ENCODE data around the gene RADX. TPM values are rescaled to one million over a fixed set of nuclear protein-coding genes. Genes with fewer than 3 reads are reported as not detected.
"Not testable (repeated sequence)": the region's sequence is repeated elsewhere in the genome, so short reads cannot be mapped to it uniquely, and the experiment has no call there.

The RADX gene
- total RNA-seq, 4 donors from 2014 or later: 2.1 to 15.7 (median 8.5) TPM

DNA sequence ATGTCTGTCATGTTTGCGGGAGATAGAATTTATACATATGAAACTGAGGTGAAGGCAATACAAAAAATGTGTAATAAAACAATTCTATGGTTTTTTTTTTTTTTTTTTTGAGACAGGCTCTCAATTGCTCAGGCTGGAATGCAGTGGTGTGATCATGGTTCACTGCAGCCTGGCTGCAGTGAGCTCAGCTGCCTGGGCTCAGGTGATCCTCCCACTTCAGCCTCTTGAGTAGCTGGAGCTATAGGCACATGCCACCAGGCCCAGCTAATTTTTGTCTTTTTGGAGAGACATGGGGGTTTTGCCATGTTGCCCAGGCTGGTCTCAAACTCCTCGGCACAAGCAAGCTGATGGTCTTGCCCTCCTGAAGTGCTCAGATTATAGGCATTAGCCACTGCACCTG, 10.1 kb downstream of the RADX start:
- TF ChIP-seq, protein P1, sequence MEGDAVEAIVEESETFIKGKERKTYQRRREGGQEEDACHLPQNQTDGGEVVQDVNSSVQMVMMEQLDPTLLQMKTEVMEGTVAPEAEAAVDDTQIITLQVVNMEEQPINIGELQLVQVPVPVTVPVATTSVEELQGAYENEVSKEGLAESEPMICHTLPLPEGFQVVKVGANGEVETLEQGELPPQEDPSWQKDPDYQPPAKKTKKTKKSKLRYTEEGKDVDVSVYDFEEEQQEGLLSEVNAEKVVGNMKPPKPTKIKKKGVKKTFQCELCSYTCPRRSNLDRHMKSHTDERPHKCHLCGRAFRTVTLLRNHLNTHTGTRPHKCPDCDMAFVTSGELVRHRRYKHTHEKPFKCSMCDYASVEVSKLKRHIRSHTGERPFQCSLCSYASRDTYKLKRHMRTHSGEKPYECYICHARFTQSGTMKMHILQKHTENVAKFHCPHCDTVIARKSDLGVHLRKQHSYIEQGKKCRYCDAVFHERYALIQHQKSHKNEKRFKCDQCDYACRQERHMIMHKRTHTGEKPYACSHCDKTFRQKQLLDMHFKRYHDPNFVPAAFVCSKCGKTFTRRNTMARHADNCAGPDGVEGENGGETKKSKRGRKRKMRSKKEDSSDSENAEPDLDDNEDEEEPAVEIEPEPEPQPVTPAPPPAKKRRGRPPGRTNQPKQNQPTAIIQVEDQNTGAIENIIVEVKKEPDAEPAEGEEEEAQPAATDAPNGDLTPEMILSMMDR (IDR thresholded peaks at IDR 0.05): no peak
- TF ChIP-seq POLR2A (IDR thresholded peaks at IDR 0.05): no peak
- intact Hi-C loops (cut with DNase I; ENCODE audit: low total_unique reads): no loop called here
- Histone ChIP-seq H3K27ac (no peak overlapping the region), H3K4me1 (no peaks in the 10 kb centered on the region), H3K4me3 (no peak overlapping the region), H3K36me3 (no peaks in the 10 kb centered on the region), H3K9me3 (no peaks in the 10 kb centered on the region), H3K27me3 (no peaks in the 10 kb centered on the region)
- no peak for DNase-seq

DNA sequence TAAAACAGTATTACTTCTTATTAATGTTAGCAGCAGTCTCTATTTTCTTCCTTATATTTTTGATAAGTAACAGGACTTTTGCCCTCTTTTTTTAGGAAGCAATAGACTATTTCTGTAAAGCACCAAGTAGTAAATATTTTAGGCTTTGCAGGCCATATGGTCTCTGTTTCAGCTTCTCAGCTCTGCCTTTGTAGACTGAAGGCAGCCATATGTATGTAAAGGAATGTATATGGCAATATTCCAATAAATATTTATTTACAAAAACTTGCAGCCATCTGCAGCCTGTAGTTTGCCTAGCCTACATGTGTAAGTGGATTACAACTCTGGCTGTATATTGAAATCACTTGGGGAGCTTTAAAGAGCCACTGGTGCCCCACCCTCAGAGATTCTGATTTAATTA, 15.0 kb downstream of the RADX start:
- H3K9me3 ChIP-seq: no peaks in the 10 kb centered on the region
- DNase-seq: no peak
- H3K27ac ChIP-seq: no peak overlapping the region
- TF ChIP-seq, protein P1 (IDR thresholded peaks at IDR 0.05): no peak
- no peak overlapping the region for H3K4me3 ChIP-seq
- intact Hi-C loops (cut with DNase I; ENCODE audit: low total_unique reads): no loop called here
- no peaks in the 10 kb centered on the region for H3K36me3 ChIP-seq
- H3K27me3 ChIP-seq: peaks cover 0 to under 1% of the 10 kb centered on the region in 2 donors
- no peaks in the 10 kb centered on the region for H3K4me1 ChIP-seq

DNA sequence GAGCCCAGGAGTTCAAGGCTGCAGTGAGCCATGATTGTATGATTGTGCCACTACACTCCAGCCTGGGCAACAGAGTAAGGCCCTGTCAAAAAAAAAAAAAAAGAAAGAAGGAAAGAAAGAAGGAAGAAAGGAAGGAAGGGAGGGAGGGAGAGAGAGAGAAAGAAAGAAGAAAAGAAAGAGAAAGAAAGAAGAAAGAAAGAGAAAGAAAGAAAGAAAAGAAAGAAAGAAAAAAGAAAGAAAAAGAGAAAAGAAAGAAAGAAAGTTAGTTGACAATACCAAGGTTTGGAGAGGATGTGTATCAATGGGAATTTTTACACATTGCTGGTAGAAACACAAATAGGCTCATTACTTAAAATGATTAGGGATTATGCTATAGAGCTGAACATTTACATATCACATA, 19.8 kb downstream of the RADX start:
- TF ChIP-seq POLR2A (IDR thresholded peaks at IDR 0.05): no peak
- TF ChIP-seq, protein P1 (IDR thresholded peaks at IDR 0.05): no peak
- peaks cover 0 to 5% of the 10 kb centered on the region in 2 donors for H3K27me3 ChIP-seq
- no peak for DNase-seq
- H3K9me3 ChIP-seq: no peaks in the 10 kb centered on the region
- H3K36me3 ChIP-seq: no peaks in the 10 kb centered on the region
- H3K4me3 ChIP-seq: no peak overlapping the region
- H3K4me1 ChIP-seq: no peaks in the 10 kb centered on the region
- H3K27ac ChIP-seq: no peak overlapping the region
- intact Hi-C loops (cut with DNase I; ENCODE audit: low total_unique reads): no loop called here

DNA sequence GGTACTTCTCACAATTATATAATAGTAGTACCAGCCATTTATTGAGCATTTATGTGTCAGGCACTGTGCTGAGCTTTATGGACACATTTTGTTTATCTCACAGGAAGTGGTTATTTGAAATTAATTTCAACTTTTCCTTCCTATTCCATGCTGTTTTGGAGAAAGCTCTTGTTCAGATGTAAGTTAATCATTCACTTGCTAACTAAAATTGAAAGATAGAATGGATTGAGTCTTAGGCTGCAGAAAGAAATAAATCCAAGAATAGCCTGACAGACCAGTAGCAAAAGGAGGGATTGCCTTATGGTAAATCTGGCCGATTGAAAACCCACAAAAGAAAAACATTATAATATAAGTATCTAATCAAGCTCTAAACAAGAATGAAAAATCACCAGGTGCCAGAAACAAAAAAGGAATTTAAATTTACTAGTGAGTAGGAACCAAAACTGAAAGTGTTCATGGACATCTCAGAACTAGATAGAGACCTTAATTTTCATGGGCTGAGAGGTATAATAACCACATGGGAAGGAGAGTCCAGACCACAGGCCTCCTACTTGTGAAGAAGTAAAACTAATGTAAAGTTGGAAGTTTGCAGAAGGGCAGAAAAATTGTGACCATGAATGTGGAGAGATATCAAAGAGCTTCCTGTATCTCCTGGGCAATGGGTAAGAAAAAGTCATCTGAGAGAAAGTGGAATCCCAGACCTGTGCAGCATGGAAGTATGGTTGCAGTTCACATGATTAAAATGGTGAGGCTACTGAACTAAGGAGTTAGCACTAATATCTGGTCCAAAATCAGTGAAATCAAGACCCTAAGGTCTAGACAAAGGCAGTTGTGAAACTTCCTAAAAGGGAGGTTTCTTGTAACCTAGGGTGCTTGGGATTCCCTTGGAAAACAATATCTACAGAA, 38.0 kb downstream of the RADX start:
- Histone ChIP-seq H3K9me3 (no peaks in the 10 kb centered on the region), H3K4me3 (no peak overlapping the region), H3K27me3 (no peaks in the 10 kb centered on the region), H3K4me1 (no peaks in the 10 kb centered on the region), H3K27ac (no peak overlapping the region), H3K36me3 (no peaks in the 10 kb centered on the region)
- no peak for DNase-seq
- intact Hi-C loops (cut with DNase I; ENCODE audit: low total_unique reads): no loop called here
- TF ChIP-seq POLR2A (IDR thresholded peaks at IDR 0.05): no peak
- TF ChIP-seq, protein P1 (IDR thresholded peaks at IDR 0.05): no peak

DNA sequence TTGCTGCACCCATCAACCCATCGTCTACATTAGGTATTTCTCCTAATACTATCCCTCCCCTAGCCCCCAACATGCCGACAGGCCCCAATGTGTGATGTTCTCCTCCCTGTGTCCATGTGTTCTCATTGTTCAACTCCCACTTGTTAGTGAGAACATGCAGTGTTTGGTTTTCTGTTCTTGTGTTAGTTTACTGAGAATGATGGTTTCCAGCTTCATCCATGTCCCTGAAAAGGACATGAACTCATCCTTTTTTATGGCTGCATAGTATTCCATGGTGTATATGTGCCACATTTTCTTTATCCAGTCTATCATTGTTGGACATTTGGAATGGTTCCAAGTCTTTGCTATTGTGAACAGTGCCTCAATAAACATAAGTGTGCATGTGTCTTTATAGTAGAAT, 41.8 kb downstream of the RADX start:
- H3K27me3 ChIP-seq; H3K4me3 ChIP-seq; H3K4me1 ChIP-seq; H3K27ac ChIP-seq; H3K9me3 ChIP-seq; intact Hi-C loops (cut with DNase I; ENCODE audit: low total_unique reads); DNase-seq; H3K36me3 ChIP-seq: not testable (repeated sequence)

Data from uterus (tissue), 4 donors.